Prostate gland (tissue), 2 donors: ENCODE results near the gene NR2F1. TPM values are rescaled to one million over a fixed set of nuclear protein-coding genes. Genes with fewer than 3 reads are reported as not detected.

Source experiments
- DNase-seq: peaks from one replicate; pipeline ENCODE4 v3.0.0-alpha.2; 2019; ENCODE audit warnings: low spot score
- H3K27ac ChIP-seq, 2 donors: fragments of 200-600 bp; sonication (generic); 2 replicates each; pipeline ENCODE4 v1.5.1; 2017 to 2019
- H3K27me3 ChIP-seq: fragments of 200-600 bp; sonication (generic); replicated peaks from 2 replicates; pipeline ENCODE4 v1.5.1; 2019; ENCODE audit not compliant: insufficient read depth
- H3K36me3 ChIP-seq, 2 donors: fragments of 200-600 bp; sonication (generic); 1 replicate in 1 of 2; 2 replicates in 1 of 2; pipeline versions ENCODE4 v1.5.1 to v1.8.1; 2017 to 2019
- H3K4me1 ChIP-seq: fragments of 200-600 bp; sonication (generic); replicated peaks from 2 replicates; pipeline ENCODE4 v1.5.1; 2019
- H3K4me3 ChIP-seq, 2 donors: fragments of 200-600 bp; sonication (generic); 2 replicates each; pipeline ENCODE4 v1.5.1; 2017 to 2019
- H3K9me3 ChIP-seq: fragments of 200-600 bp; sonication (generic); 2 replicates; pipeline ENCODE4 v1.5.1; 2017
- POLR2A ChIP-seq: fragments of 450-650 bp; IDR thresholded peaks from one replicate; pipeline ENCODE4 v1.6.1; 2016; ENCODE audit warnings: antibody characterized with exemption, mild to moderate bottlenecking
- POLR2AphosphoS5 ChIP-seq: sonication (generic); formaldehyde crosslinking; IDR thresholded peaks from one replicate; pipeline ENCODE4 v1.6.1; 2017; ENCODE audit warnings: antibody characterized with exemption
- WGBS: methylation state at CpG from one replicate; pipeline ENCODE4 v1.1.5; 2018; 5-methylcytosine and 5-hydroxymethylcytosine counted together
- intact Hi-C: fragments of 100-400 bp; cut with DNase I; formaldehyde crosslinking; loops from one replicate; pipeline ENCODE4 v1.14.2; 2022
- microRNA counts, 2 donors: library from miRNA; unstranded; fragments of <30 nt; microRNA quantifications; one replicate each; lab custom pipeline; 2016 to 2017
- total RNA-seq, 2 donors: library from RNA; depleted of rRNA; stranded (reverse); fragments of >200 nt; gene quantifications; one replicate each; pipeline ENCODE4 v1.1.0, GENCODE V29; 2016
- TF ChIP-seq, protein P1 (sequence below), 4 experiments: fragments of 200-600 bp in 2 of 4; fragments of 450-650 bp in 2 of 4; sonication (generic) in 2 of 4; IDR thresholded peaks; 1 replicate in 3 of 4; 2 replicates in 1 of 4; pipeline ENCODE4 v1.5.1; 2016 to 2019; ENCODE audit warnings: antibody characterized with exemption in 4 of 4, mild to moderate bottlenecking in 2 of 4, moderate library complexity in 2 of 4

Gene NR2F1
- total RNA-seq, 2 donors from 2014 or later, result 14.9 to 49.3 TPM

DNA sequence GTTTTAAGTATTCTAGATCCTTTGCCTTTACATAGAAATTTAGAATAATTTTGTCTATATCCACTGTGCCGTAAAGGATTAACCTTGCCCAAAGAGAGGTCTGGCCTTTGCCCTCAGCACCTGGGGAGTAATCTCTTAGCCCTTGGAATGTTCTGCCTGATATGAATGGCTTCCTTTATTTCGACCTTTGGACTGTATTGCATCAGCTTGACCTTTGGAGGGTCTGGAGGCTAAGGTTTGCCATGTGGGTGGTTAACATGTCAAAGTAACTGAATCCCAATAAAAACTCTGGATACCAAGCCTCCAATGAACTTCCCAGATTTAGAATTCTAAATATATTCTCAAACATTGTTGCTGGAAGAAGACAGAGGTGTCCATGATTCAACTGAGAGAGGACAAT lies 54.7 kb downstream of the NR2F1 start:
- TF ChIP-seq POLR2AphosphoS5 (no peak), POLR2A (no peak)
- TF ChIP-seq, protein P1, sequence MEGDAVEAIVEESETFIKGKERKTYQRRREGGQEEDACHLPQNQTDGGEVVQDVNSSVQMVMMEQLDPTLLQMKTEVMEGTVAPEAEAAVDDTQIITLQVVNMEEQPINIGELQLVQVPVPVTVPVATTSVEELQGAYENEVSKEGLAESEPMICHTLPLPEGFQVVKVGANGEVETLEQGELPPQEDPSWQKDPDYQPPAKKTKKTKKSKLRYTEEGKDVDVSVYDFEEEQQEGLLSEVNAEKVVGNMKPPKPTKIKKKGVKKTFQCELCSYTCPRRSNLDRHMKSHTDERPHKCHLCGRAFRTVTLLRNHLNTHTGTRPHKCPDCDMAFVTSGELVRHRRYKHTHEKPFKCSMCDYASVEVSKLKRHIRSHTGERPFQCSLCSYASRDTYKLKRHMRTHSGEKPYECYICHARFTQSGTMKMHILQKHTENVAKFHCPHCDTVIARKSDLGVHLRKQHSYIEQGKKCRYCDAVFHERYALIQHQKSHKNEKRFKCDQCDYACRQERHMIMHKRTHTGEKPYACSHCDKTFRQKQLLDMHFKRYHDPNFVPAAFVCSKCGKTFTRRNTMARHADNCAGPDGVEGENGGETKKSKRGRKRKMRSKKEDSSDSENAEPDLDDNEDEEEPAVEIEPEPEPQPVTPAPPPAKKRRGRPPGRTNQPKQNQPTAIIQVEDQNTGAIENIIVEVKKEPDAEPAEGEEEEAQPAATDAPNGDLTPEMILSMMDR (IDR thresholded peaks at IDR 0.05), result no peak
- Histone ChIP-seq H3K4me3 (no peak overlapping the region), H3K9me3 (no peaks in the 10 kb centered on the region), H3K27ac (no peak overlapping the region), H3K36me3 (no peaks in the 10 kb centered on the region), H3K4me1 (no peaks in the 10 kb centered on the region), H3K27me3 (no peaks in the 10 kb centered on the region)
- intact Hi-C loops, result no loop called here
- no peak for DNase-seq
- 81% methylated on average over 2 of the region's 2 CpGs for WGBS

DNA sequence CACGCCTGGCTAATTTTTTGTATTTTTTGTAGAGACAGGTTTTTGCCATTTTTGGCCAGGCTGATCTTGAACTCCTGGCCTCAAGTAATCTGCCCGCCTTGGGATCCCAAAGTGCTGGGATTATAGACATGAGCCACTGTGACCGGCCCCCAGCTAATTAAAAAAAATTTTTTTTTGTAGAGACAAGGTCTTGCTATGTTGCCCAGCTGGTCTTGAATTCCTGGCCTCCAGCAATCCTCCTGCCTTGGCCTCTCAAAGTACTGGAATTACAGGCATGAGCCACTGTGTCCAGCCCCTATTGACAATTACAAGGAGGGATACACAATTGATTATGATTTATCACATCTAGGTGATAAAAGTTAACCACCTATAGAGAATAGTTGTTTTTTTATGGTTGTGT lies 59.5 kb downstream of the NR2F1 start:
- Histone ChIP-seq H3K27ac (no peak overlapping the region), H3K27me3 (no peaks in the 10 kb centered on the region), H3K36me3 (no peaks in the 10 kb centered on the region), H3K4me1 (no peaks in the 10 kb centered on the region), H3K4me3 (no peak overlapping the region), H3K9me3 (no peaks in the 10 kb centered on the region)
- WGBS, result 93% methylated on average over 3 of the region's 3 CpGs
- DNase-seq, result no peak
- no peak for TF ChIP-seq POLR2AphosphoS5
- no peak for TF ChIP-seq POLR2A
- TF ChIP-seq, protein P1 (IDR thresholded peaks at IDR 0.05), result no peak
- intact Hi-C loops, result no loop called here

MicroRNAs encoded within 50 kb of the gene (microRNA counts, 767-probe panel; counts per million panel counts)
- 0 to 431 counts per million in 2 donors for microRNA hsa-miR-2277-3p (lab: Ali Mortazavi, UCI)
- microRNA hsa-miR-2277-5p (lab: Ali Mortazavi, UCI), result 0 to 431 counts per million in 2 donors

Other genes starting within 250 kb of the NR2F1 start
- 10 to 100 TPM; 11.9 to 12.4 TPM for gene NR2F1-AS1, start 2.0 kb upstream of the NR2F1 start, total RNA-seq
- gene POU5F2, start 158.4 kb downstream of the NR2F1 start, total RNA-seq, result 1 to 10 TPM; 1.7 to 3.2 TPM